Coronary artery (tissue), 2 donors: Measurements from ENCODE around the gene CD24.

Experiments used
- DNase-seq: peaks from one replicate; pipeline ENCODE4 v3.0.0-alpha.2; 2017; ENCODE audit warnings: low spot score
- H3K27ac ChIP-seq, 2 donors: fragments of 200-600 bp; sonication (generic); one replicate each; pipeline ENCODE4 v1.5.1; 2016 to 2019
- H3K4me3 ChIP-seq: fragments of 200-600 bp; sonication (generic); 2 replicates; pipeline ENCODE4 v1.5.1; 2016; ENCODE audit warnings: mild to moderate bottlenecking, moderate library complexity
- TF ChIP-seq, protein P1 (sequence below): fragments of 200-600 bp; sonication (generic); IDR thresholded peaks from one replicate; pipeline ENCODE4 v1.5.1; 2019; ENCODE audit warnings: antibody characterized with exemption

The CD24 gene

DNA sequence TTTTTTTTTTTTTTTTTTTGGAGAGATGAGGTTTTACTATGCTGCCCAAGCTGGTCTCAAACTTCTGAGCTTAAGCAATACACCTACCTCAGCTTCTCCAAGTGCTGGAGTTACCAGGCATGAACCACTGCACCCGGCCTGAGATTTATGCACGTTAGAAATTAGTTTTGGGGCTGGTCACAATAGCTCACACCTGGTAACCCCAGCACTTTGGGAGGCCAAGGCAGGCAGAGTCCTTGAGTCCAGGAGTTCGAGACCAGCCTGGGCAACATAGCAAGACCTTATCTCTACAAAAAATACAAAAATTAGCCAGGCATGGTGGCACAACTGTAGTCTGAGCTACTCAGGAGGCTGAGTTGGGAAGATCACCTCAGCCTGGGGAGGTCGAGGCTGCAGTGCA, 51.9 kb downstream of the CD24 start:
- TF ChIP-seq, protein P1, sequence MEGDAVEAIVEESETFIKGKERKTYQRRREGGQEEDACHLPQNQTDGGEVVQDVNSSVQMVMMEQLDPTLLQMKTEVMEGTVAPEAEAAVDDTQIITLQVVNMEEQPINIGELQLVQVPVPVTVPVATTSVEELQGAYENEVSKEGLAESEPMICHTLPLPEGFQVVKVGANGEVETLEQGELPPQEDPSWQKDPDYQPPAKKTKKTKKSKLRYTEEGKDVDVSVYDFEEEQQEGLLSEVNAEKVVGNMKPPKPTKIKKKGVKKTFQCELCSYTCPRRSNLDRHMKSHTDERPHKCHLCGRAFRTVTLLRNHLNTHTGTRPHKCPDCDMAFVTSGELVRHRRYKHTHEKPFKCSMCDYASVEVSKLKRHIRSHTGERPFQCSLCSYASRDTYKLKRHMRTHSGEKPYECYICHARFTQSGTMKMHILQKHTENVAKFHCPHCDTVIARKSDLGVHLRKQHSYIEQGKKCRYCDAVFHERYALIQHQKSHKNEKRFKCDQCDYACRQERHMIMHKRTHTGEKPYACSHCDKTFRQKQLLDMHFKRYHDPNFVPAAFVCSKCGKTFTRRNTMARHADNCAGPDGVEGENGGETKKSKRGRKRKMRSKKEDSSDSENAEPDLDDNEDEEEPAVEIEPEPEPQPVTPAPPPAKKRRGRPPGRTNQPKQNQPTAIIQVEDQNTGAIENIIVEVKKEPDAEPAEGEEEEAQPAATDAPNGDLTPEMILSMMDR, result no peak
- H3K4me3 ChIP-seq, result no peak overlapping the region
- DNase-seq, result no peak
- H3K27ac ChIP-seq, result no peak overlapping the region
